IMR-90 (cell line): Measurements from ENCODE around the gene CTNS. TPM values are rescaled to one million over a fixed set of nuclear protein-coding genes. Genes with fewer than 3 reads are reported as not detected.

Experiments
- ATAC-seq: fragments of 200-7000 bp; cut with Tn5 transposase; 2 replicates; pipeline ENCODE4 v1.9.1; 2020; ENCODE audit warnings: low read depth, mild to moderate bottlenecking, moderate library complexity
- BruUV-seq: library from RNA; stranded (reverse); fragments of 400-500 nt; replicated peaks from 2 replicates; lab custom pipeline; 2021; lab: Mats Ljungman, UMichigan
- CTCF ChIA-PET: fragments of 300-600 bp; formaldehyde crosslinking; extraction: SDS; loops from one replicate; lab custom pipeline; 2021; ENCODE audit warnings: antibody characterized with exemption; lab: Yijun Ruan, JAX
- POLR2A ChIA-PET: fragments of 300-600 bp; sonication (Branson Sonifier 250); formaldehyde crosslinking; loops from one replicate; lab custom pipeline; 2022; ENCODE audit warnings: antibody characterized with exemption; ENCODE audit not compliant: unreplicated experiment; lab: Charles Lee
- DNase-seq: peaks from one replicate; pipeline ENCODE4 v3.0.0; 2013
- H2AFZ ChIP-seq: replicated peaks from 2 replicates; pipeline ENCODE3; 2013; ENCODE audit warnings: low read length, mild to moderate bottlenecking; ENCODE audit not compliant: poor library complexity
- H2AK5ac ChIP-seq: 2 replicates; pipeline ENCODE4 v1.6.1; 2013; ENCODE audit warnings: low read depth, low read length, inconsistent platforms
- H2AK9ac ChIP-seq: replicated peaks from 2 replicates; pipeline ENCODE3; 2013; ENCODE audit warnings: mild to moderate bottlenecking, low read depth, low read length, moderate library complexity; ENCODE audit not compliant: poor library complexity
- H2BK120ac ChIP-seq: 2 replicates; pipeline ENCODE4 v1.6.1; 2013; ENCODE audit warnings: low read depth, low read length, inconsistent platforms
- H2BK15ac ChIP-seq: 3 replicates; pipeline ENCODE4 v1.6.1; 2013; ENCODE audit warnings: low read depth, low read length, inconsistent platforms
- H2BK20ac ChIP-seq: 2 replicates; pipeline ENCODE4 v1.6.1; 2013; ENCODE audit warnings: low read depth, mild to moderate bottlenecking, inconsistent platforms, low read length, moderate library complexity
- H2BK5ac ChIP-seq: 2 replicates; pipeline ENCODE4 v1.6.1; 2013; ENCODE audit warnings: mild to moderate bottlenecking, low read depth, low read length, inconsistent platforms; ENCODE audit not compliant: poor library complexity, severe bottlenecking
- H3K14ac ChIP-seq: replicated peaks from 2 replicates; pipeline ENCODE4 v1.6.1; 2013; ENCODE audit warnings: low read depth, low read length, inconsistent platforms
- H3K18ac ChIP-seq: 2 replicates; pipeline ENCODE4 v1.6.1; 2013; ENCODE audit warnings: low read depth, low read length, control low read depth
- H3K23ac ChIP-seq: 2 replicates; pipeline ENCODE4 v1.6.1; 2013; ENCODE audit warnings: low read depth, low read length, inconsistent platforms
- H3K27ac ChIP-seq: 2 replicates; pipeline ENCODE4 v1.5.1; 2013; ENCODE audit warnings: mild to moderate bottlenecking, control low read depth, low read length; ENCODE audit not compliant: insufficient read depth
- H3K27me3 ChIP-seq: 2 replicates; pipeline ENCODE4 v1.6.1; 2013; ENCODE audit warnings: low read length; ENCODE audit not compliant: control insufficient read depth, insufficient read depth
- H3K36me3 ChIP-seq: 2 replicates; pipeline ENCODE4 v1.6.1; 2013; ENCODE audit warnings: low read length, mixed read lengths; ENCODE audit not compliant: control insufficient read depth, insufficient read depth
- H3K4ac ChIP-seq: 2 replicates; pipeline ENCODE4 v1.6.1; 2013; ENCODE audit warnings: low read depth, low read length, inconsistent platforms
- H3K4me1 ChIP-seq: 2 replicates; pipeline ENCODE4 v1.6.1; 2013; ENCODE audit warnings: low read length, mixed read lengths; ENCODE audit not compliant: control insufficient read depth, insufficient read depth
- H3K4me2 ChIP-seq: 2 replicates; pipeline ENCODE4 v1.6.1; 2013; ENCODE audit warnings: low read depth, mild to moderate bottlenecking, control low read depth, low read length, moderate library complexity
- H3K4me3 ChIP-seq: 2 replicates; pipeline ENCODE4 v1.5.1; 2013; ENCODE audit warnings: low read depth, mild to moderate bottlenecking, control low read depth, low read length, moderate library complexity; ENCODE audit not compliant: insufficient read depth
- H3K56ac ChIP-seq: 2 replicates; pipeline ENCODE4 v1.6.1; 2013; ENCODE audit warnings: low read length, inconsistent platforms; ENCODE audit not compliant: insufficient read depth; ENCODE audit errors: extremely low read depth
- H3K79me1 ChIP-seq, 2 experiments: 2 replicates each; pipeline ENCODE4 v1.6.1; 2013; ENCODE audit warnings: low read length in 2 of 2, inconsistent platforms in 1 of 2, low read depth in 1 of 2
- H3K9ac ChIP-seq: 2 replicates; pipeline ENCODE4 v1.6.1; 2013; ENCODE audit warnings: low read depth, low read length, control low read depth
- H3K9me1 ChIP-seq: 2 replicates; pipeline ENCODE4 v1.6.1; 2013; ENCODE audit warnings: low read length, inconsistent platforms; ENCODE audit not compliant: insufficient read depth
- H3K9me3 ChIP-seq: 2 replicates; pipeline ENCODE4 v1.6.1; 2013; ENCODE audit warnings: low read length; ENCODE audit not compliant: control insufficient read depth, insufficient read depth
- H4K20me1 ChIP-seq: 2 replicates; pipeline ENCODE4 v1.6.1; 2013; ENCODE audit warnings: low read length, inconsistent platforms; ENCODE audit not compliant: insufficient read depth
- H4K5ac ChIP-seq: 2 replicates; pipeline ENCODE4 v1.6.1; 2013; ENCODE audit warnings: mild to moderate bottlenecking, low read depth, low read length, control low read depth
- H4K8ac ChIP-seq, 2 experiments: 2 replicates each; pipeline ENCODE4 v1.6.1; 2013; ENCODE audit warnings: low read depth in 2 of 2, low read length in 2 of 2, control low read depth in 1 of 2, inconsistent platforms in 1 of 2
- H4K91ac ChIP-seq: 2 replicates; pipeline ENCODE4 v1.6.1; 2013; ENCODE audit warnings: low read depth, low read length, inconsistent platforms; ENCODE audit not compliant: insufficient read depth
- BHLHE40 ChIP-seq: fragments of 150-350 bp; IDR thresholded peaks from 2 replicates; pipeline ENCODE4 v1.6.1; 2016; ENCODE audit warnings: mild to moderate bottlenecking, low read depth, low read length
- CHD1 ChIP-seq: IDR thresholded peaks from 2 replicates; pipeline ENCODE4 v1.6.1; 2012; ENCODE audit warnings: low read depth, low read length, improper control_type of control experiment
- CTCF ChIP-seq: conservative IDR thresholded peaks from 2 replicates; pipeline ENCODE4 v1.5.1; 2012; ENCODE audit warnings: mild to moderate bottlenecking, low read depth, low read length, improper control_type of control experiment
- ELK1 ChIP-seq: fragments of 150-350 bp; IDR thresholded peaks from 2 replicates; pipeline ENCODE4 v1.6.1; 2016; ENCODE audit warnings: low read depth, mild to moderate bottlenecking, low read length, moderate library complexity, borderline replicate concordance
- FOS ChIP-seq: fragments of 150-350 bp; IDR thresholded peaks from 2 replicates; pipeline ENCODE4 v1.6.1; 2016; ENCODE audit warnings: low read depth, low read length
- MAZ ChIP-seq: IDR thresholded peaks from 2 replicates; pipeline ENCODE4 v1.6.1; 2012; ENCODE audit warnings: low read depth, mild to moderate bottlenecking, low read length, improper control_type of control experiment, moderate library complexity, borderline replicate concordance
- MXI1 ChIP-seq: IDR thresholded peaks from 2 replicates; pipeline ENCODE4 v1.6.1; 2012; ENCODE audit warnings: low read depth, mild to moderate bottlenecking, low read length, moderate library complexity, borderline replicate concordance
- NFE2L2 ChIP-seq: fragments of 150-350 bp; IDR thresholded peaks from 2 replicates; pipeline ENCODE4 v1.6.1; 2016; ENCODE audit warnings: low read depth, mild to moderate bottlenecking, low read length
- RAD21 ChIP-seq: IDR thresholded peaks from 2 replicates; pipeline ENCODE4 v1.6.1; 2012; ENCODE audit warnings: low read length, improper control_type of control experiment
- RCOR1 ChIP-seq: IDR thresholded peaks from 2 replicates; pipeline ENCODE4 v1.6.1; 2012; ENCODE audit warnings: mild to moderate bottlenecking, low read length, improper control_type of control experiment; ENCODE audit not compliant: insufficient replicate concordance
- RFX5 ChIP-seq: IDR thresholded peaks from 2 replicates; pipeline ENCODE4 v1.8.0; 2012; ENCODE audit warnings: low read depth, mild to moderate bottlenecking, low read length, moderate library complexity
- USF2 ChIP-seq: fragments of 150-350 bp; IDR thresholded peaks from 2 replicates; pipeline ENCODE4 v1.6.1; 2017; ENCODE audit warnings: mild to moderate bottlenecking, antibody characterized with exemption, low read length, low read depth
- WGBS, 2 experiments: methylation state at CpG; one replicate each; pipeline versions ENCODE4 v1.1.5 to v1.1.7; 2013; ENCODE audit warnings: missing lambda C conversion rate in 2 of 2; ENCODE audit not compliant: insufficient read length in 1 of 2; ENCODE audit errors: extremely low coverage in 2 of 2; 5-methylcytosine and 5-hydroxymethylcytosine counted together
- dilution Hi-C: fragments of 300-500 bp; cut with HindIII; formaldehyde crosslinking; loops from one replicate; pipeline ENCODE4 v1.14.3; 2018; ENCODE audit warnings: low sequenced_read_pairs; ENCODE audit not compliant: unreplicated experiment
- in situ Hi-C: fragments of 300-500 bp; cut with MboI; formaldehyde crosslinking; loops from 3 replicates; pipeline ENCODE4 v1.14.3; 2019; ENCODE audit warnings: low sequenced_read_pairs, inconsistent platforms, mixed read lengths
- intact Hi-C: fragments of 100-400 bp; cut with micrococcal nuclease; formaldehyde crosslinking; loops from 2 replicates; pipeline ENCODE4 v1.10.0; 2022
- polyA plus RNA-seq, 3 experiments: library from polyadenylated mRNA; depleted of rRNA; stranded (reverse); fragments of >200 nt; gene quantifications; 2 replicates each; pipeline ENCODE4 v1.2.3, GENCODE V29; 2012; ENCODE audit warnings: low replicate concordance in 1 of 3
- total RNA-seq: library from RNA; depleted of rRNA; stranded (reverse); fragments of >200 nt; gene quantifications from 2 replicates; pipeline ENCODE4 v1.2.3, GENCODE V29; 2012

CTNS gene
- total and polyA plus RNA-seq, 2 of the 4 experiments (the other 2 are of a cell fraction): 4.7 to 5.3 TPM

- H2AFZ ChIP-seq: peak overlapping the region; percentile 94
- H3K27ac ChIP-seq: no peak overlapping the region
Measured at GRCh38 chr17:3695129-3695722, 58.7 kb downstream of the CTNS start.

More at GRCh38 chr17:3695129-3695722, 58.7 kb downstream of the CTNS start:
- in situ Hi-C loops: no loop called here
- Histone ChIP-seq H3K23ac (peak overlapping the region; percentile 38; the same call in 1 of the 2 replicates), H3K36me3 (no peaks in the 10 kb centered on the region), H3K9me1 (no peaks in the 10 kb centered on the region), H4K20me1 (no peaks in the 10 kb centered on the region), H2BK5ac (no peak overlapping the region), H3K27me3 (peaks cover 17% of the 10 kb centered on the region), H3K4me3 (peak overlapping the region; percentile 79), H2AK5ac (no peak overlapping the region; the same call in 1 of the 2 replicates), H2AK9ac (peak overlapping the region; percentile 55), H4K5ac (no peak overlapping the region), H4K8ac (no peak overlapping the region), H3K79me1 (no peaks in the 10 kb centered on the region), H2BK20ac (no peak overlapping the region), H3K4me1 (peaks cover 4% of the 10 kb centered on the region; the same call in 1 of the 2 replicates), H3K14ac (no peak overlapping the region), H3K4ac (no peak overlapping the region), H2BK15ac (no peak overlapping the region), H3K18ac (no peak overlapping the region), H3K9me3 (peaks cover 12% of the 10 kb centered on the region), H4K91ac (no peak overlapping the region), H2BK120ac (no peak overlapping the region), H3K9ac (no peak overlapping the region), H3K4me2 (peak overlapping the region; percentile 90), H3K56ac (no peak overlapping the region)
- peak; percentile 42 for ATAC-seq
- no TSS peak for BruUV-seq
- TF ChIP-seq CHD1: no peak
- no peak for TF ChIP-seq NFE2L2
- no peak for TF ChIP-seq RCOR1
- TF ChIP-seq RFX5: no peak
- TF ChIP-seq MXI1: no peak
- TF ChIP-seq ELK1: no peak
- no peak for TF ChIP-seq BHLHE40
- TF ChIP-seq FOS: no peak
- no peak for TF ChIP-seq CTCF
- TF ChIP-seq MAZ: no peak
- no peak for TF ChIP-seq RAD21
- no peak for TF ChIP-seq USF2
- WGBS, 2 experiments: 0% methylated on average over 3 of the region's 17 CpGs; no CpG with 5 or more reads in 1 of the 2 experiments
- POLR2A ChIA-PET: no interaction called here
- no peak for DNase-seq
- CTCF ChIA-PET: interaction anchor here (1.0 to 1.1 kb wide), 2 partner anchors 13 to 37 kb away, joined by 3 read pairs; no protein-coding TSS in a partner anchor
- dilution Hi-C loops: no loop called here
- intact Hi-C loops: loop anchor here (1.0 kb wide), 1 partner anchor 39 kb away; no protein-coding TSS in a partner anchor
